ENCODE results near the gene PPP1R9A.

DNA sequence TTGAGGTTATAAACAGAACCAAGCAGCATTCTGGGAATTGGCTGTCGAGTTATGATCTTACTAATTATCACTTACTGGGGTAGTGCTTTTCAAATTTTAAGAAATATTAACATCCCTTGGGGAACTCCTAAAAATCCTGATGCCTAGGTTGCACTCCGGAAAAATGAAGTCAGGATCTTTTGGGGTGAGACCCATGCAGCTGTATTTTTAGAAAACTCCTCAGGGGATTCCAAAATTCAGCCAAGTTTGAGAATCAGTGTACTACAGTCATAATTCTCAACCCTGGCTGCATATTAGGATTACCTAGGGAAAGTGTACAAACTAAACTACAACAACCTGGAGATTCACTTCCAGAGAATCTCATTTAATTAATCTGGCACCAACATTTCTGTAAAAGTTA lies 17.2 kb upstream of the PPP1R9A start:
- TF ChIP-seq, protein P1, sequence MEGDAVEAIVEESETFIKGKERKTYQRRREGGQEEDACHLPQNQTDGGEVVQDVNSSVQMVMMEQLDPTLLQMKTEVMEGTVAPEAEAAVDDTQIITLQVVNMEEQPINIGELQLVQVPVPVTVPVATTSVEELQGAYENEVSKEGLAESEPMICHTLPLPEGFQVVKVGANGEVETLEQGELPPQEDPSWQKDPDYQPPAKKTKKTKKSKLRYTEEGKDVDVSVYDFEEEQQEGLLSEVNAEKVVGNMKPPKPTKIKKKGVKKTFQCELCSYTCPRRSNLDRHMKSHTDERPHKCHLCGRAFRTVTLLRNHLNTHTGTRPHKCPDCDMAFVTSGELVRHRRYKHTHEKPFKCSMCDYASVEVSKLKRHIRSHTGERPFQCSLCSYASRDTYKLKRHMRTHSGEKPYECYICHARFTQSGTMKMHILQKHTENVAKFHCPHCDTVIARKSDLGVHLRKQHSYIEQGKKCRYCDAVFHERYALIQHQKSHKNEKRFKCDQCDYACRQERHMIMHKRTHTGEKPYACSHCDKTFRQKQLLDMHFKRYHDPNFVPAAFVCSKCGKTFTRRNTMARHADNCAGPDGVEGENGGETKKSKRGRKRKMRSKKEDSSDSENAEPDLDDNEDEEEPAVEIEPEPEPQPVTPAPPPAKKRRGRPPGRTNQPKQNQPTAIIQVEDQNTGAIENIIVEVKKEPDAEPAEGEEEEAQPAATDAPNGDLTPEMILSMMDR (IDR thresholded peaks at IDR 0.05 in 4 of 5, conservative IDR thresholded peaks at IDR 0.05 in 1 of 5), result no peak
- no peak for TF ChIP-seq POLR2A (IDR thresholded peaks at IDR 0.05)
